SK-N-SH treated with all-trans-retinoic acid at 6 μM for 48 hours (cell line): ENCODE data around the gene PRPSAP2.

Experiments used
- ATAC-seq: fragments of 200-7000 bp; cut with Tn5 transposase; 3 replicates; pipeline ENCODE4 v1.9.1; 2020; ENCODE audit warnings: mild to moderate bottlenecking, moderate library complexity
- ARNTL ChIP-seq: fragments of 450-650 bp; formaldehyde crosslinking; IDR thresholded peaks from 2 replicates; pipeline ENCODE4 v1.5.0; 2020; ENCODE audit warnings: low read depth, mild to moderate bottlenecking, moderate library complexity, borderline replicate concordance
- BACH2 ChIP-seq: fragments of 250-450 bp; sonication (Bioruptor Pico); IDR thresholded peaks from 2 replicates; pipeline ENCODE4 v1.9.0; 2021; ENCODE audit warnings: mild to moderate bottlenecking, borderline replicate concordance
- CSDC2 ChIP-seq: fragments of 250-450 bp; sonication (Bioruptor Pico); IDR thresholded peaks from 2 replicates; pipeline ENCODE4 v1.5.0; 2020; ENCODE audit warnings: mild to moderate bottlenecking, moderate library complexity
- ESRRG ChIP-seq: fragments of 250-450 bp; sonication (Bioruptor Pico); IDR thresholded peaks from 2 replicates; pipeline ENCODE4 v1.6.1; 2021; ENCODE audit warnings: mild to moderate bottlenecking
- ISL1 ChIP-seq: fragments of 250-450 bp; sonication (Bioruptor Pico); IDR thresholded peaks from 2 replicates; pipeline ENCODE4 v2.1.2; 2022; ENCODE audit warnings: mild to moderate bottlenecking, moderate library complexity
- OSR1 ChIP-seq: fragments of 250-450 bp; sonication (Bioruptor Pico); IDR thresholded peaks from 2 replicates; pipeline ENCODE4 v1.8.0; 2022; ENCODE audit warnings: moderate library complexity, mild to moderate bottlenecking, inconsistent platforms
- RARB ChIP-seq: fragments of 250-450 bp; sonication (Bioruptor Pico); IDR thresholded peaks from 2 replicates; pipeline ENCODE4 v1.8.0; 2021; ENCODE audit warnings: mild to moderate bottlenecking, moderate library complexity
- SNAI2 ChIP-seq: fragments of 250-450 bp; sonication (Bioruptor Pico); IDR thresholded peaks from 2 replicates; pipeline ENCODE4 v1.5.0; 2020; ENCODE audit warnings: mild to moderate bottlenecking, moderate library complexity
- TCF4 ChIP-seq: fragments of 250-450 bp; sonication (Bioruptor Pico); IDR thresholded peaks from 2 replicates; pipeline ENCODE4 v1.8.0; 2021; ENCODE audit warnings: mild to moderate bottlenecking, moderate library complexity, borderline replicate concordance
- TOX ChIP-seq: fragments of 250-450 bp; sonication (Bioruptor Pico); IDR thresholded peaks from 2 replicates; pipeline ENCODE4 v1.8.0; 2021; ENCODE audit warnings: mild to moderate bottlenecking, moderate library complexity, borderline replicate concordance
- ZC3H10 ChIP-seq: fragments of 250-450 bp; sonication (Bioruptor Pico); IDR thresholded peaks from 2 replicates; pipeline ENCODE4 v1.5.1; 2021; ENCODE audit warnings: mild to moderate bottlenecking, moderate library complexity
- ZFP3 ChIP-seq: fragments of 250-450 bp; sonication (Bioruptor Pico); IDR thresholded peaks from 2 replicates; pipeline ENCODE4 v1.5.0; 2020; ENCODE audit warnings: mild to moderate bottlenecking, moderate library complexity
- ZFP30 ChIP-seq: fragments of 450-650 bp; formaldehyde crosslinking; IDR thresholded peaks from 2 replicates; pipeline ENCODE4 v1.5.0; 2022; ENCODE audit warnings: mild to moderate bottlenecking, moderate library complexity
- ZNF565 ChIP-seq: fragments of 450-650 bp; formaldehyde crosslinking; conservative IDR thresholded peaks from 2 replicates; pipeline ENCODE4 v1.5.0; 2020; ENCODE audit warnings: low read depth, mild to moderate bottlenecking, moderate library complexity
- ZNF70 ChIP-seq: fragments of 450-650 bp; formaldehyde crosslinking; IDR thresholded peaks from 2 replicates; pipeline ENCODE4 v1.5.0; 2020; ENCODE audit warnings: mild to moderate bottlenecking, moderate library complexity
- TF ChIP-seq, protein P1 (sequence below): fragments of 250-450 bp; sonication (Bioruptor Pico); IDR thresholded peaks from 2 replicates; pipeline ENCODE4 v1.5.1; 2020; ENCODE audit warnings: low read depth, mild to moderate bottlenecking, moderate library complexity
- TF ChIP-seq, protein P2 (sequence below): fragments of 250-450 bp; sonication (Bioruptor Pico); IDR thresholded peaks from 2 replicates; pipeline ENCODE4 v1.5.1; 2021; ENCODE audit warnings: mild to moderate bottlenecking, moderate library complexity
- TF ChIP-seq, protein P3 (sequence below): fragments of 250-450 bp; sonication (Bioruptor Pico); IDR thresholded peaks from 2 replicates; pipeline ENCODE4 v1.8.0; 2020; ENCODE audit warnings: mild to moderate bottlenecking, moderate library complexity, borderline replicate concordance
- TF ChIP-seq, protein P4 (sequence below): fragments of 250-450 bp; sonication (Bioruptor Pico); IDR thresholded peaks from 2 replicates; pipeline ENCODE4 v1.8.0; 2021; ENCODE audit warnings: low read depth, mild to moderate bottlenecking, moderate library complexity, borderline replicate concordance
- TF ChIP-seq, protein P5 (sequence below): fragments of 250-450 bp; sonication (Bioruptor Pico); IDR thresholded peaks from 2 replicates; pipeline ENCODE4 v1.5.0; 2020; ENCODE audit warnings: mild to moderate bottlenecking, moderate library complexity

The PRPSAP2 gene

DNA sequence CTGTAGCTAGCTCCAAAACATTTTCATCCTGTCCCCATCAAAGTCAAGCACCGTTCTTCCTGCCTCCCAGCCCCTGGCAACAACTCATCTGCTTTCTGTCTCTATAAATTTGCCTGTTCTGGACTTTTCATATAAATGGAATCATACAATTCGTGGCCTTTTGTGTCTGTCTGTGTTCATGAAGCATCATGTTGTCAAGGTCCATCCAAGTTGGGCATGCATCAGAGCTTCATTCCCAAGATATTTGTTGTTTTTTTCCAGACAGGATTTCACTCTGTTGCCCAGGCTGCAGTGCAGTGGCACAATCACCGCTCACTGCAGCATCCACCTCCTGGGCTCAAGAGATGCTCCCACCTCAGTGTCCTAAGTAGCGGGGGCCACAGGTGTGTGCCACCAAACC lies 99.9 kb downstream of the PRPSAP2 start:
- no peak for ATAC-seq
- TF ChIP-seq, protein P1, sequence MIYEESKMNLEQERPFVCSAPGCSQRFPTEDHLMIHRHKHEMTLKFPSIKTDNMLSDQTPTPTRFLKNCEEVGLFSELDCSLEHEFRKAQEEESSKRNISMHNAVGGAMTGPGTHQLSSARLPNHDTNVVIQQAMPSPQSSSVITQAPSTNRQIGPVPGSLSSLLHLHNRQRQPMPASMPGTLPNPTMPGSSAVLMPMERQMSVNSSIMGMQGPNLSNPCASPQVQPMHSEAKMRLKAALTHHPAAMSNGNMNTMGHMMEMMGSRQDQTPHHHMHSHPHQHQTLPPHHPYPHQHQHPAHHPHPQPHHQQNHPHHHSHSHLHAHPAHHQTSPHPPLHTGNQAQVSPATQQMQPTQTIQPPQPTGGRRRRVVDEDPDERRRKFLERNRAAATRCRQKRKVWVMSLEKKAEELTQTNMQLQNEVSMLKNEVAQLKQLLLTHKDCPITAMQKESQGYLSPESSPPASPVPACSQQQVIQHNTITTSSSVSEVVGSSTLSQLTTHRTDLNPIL (CRISPR knock-in tag), result no peak
- TF ChIP-seq ZFP3 (CRISPR knock-in tag), result no peak
- TF ChIP-seq RARB (CRISPR knock-in tag), result no peak
- TF ChIP-seq, all 23 proteins: peak for 0

DNA sequence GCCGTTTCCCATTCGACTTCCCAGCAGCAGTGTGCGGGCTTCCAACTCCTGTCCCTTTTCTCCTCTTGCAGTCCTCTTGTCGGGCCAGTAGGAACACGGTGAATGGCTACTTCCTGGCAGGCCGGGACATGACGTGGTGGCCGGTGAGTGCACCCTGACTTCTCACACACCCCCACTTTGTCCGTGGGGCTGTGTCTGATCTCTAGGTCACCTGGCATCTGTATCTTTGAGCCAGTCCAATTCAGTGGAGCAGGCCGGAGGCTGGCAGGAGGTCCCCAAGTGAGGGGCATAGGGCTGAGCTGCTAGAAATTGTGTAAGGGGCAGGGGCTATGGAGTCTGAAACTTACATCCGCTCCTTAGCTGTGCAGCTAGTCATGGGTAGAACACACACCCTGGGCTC lies 100.7 kb downstream of the PRPSAP2 start:
- ATAC-seq, result no peak
- TF ChIP-seq RARB (CRISPR knock-in tag), result no peak
- no peak for TF ChIP-seq ZFP30
- TF ChIP-seq BACH2 (CRISPR knock-in tag), result no peak
- TF ChIP-seq ZC3H10, result no peak
- TF ChIP-seq, protein P2, sequence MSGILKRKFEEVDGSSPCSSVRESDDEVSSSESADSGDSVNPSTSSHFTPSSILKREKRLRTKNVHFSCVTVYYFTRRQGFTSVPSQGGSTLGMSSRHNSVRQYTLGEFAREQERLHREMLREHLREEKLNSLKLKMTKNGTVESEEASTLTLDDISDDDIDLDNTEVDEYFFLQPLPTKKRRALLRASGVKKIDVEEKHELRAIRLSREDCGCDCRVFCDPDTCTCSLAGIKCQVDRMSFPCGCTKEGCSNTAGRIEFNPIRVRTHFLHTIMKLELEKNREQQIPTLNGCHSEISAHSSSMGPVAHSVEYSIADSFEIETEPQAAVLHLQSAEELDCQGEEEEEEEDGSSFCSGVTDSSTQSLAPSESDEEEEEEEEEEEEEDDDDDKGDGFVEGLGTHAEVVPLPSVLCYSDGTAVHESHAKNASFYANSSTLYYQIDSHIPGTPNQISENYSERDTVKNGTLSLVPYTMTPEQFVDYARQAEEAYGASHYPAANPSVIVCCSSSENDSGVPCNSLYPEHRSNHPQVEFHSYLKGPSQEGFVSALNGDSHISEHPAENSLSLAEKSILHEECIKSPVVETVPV, result no peak
- TF ChIP-seq TOX (CRISPR knock-in tag), result no peak
- TF ChIP-seq, protein P3, sequence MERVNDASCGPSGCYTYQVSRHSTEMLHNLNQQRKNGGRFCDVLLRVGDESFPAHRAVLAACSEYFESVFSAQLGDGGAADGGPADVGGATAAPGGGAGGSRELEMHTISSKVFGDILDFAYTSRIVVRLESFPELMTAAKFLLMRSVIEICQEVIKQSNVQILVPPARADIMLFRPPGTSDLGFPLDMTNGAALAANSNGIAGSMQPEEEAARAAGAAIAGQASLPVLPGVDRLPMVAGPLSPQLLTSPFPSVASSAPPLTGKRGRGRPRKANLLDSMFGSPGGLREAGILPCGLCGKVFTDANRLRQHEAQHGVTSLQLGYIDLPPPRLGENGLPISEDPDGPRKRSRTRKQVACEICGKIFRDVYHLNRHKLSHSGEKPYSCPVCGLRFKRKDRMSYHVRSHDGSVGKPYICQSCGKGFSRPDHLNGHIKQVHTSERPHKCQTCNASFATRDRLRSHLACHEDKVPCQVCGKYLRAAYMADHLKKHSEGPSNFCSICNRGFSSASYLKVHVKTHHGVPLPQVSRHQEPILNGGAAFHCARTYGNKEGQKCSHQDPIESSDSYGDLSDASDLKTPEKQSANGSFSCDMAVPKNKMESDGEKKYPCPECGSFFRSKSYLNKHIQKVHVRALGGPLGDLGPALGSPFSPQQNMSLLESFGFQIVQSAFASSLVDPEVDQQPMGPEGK (CRISPR knock-in tag), result no peak
- TF ChIP-seq, protein P4, sequence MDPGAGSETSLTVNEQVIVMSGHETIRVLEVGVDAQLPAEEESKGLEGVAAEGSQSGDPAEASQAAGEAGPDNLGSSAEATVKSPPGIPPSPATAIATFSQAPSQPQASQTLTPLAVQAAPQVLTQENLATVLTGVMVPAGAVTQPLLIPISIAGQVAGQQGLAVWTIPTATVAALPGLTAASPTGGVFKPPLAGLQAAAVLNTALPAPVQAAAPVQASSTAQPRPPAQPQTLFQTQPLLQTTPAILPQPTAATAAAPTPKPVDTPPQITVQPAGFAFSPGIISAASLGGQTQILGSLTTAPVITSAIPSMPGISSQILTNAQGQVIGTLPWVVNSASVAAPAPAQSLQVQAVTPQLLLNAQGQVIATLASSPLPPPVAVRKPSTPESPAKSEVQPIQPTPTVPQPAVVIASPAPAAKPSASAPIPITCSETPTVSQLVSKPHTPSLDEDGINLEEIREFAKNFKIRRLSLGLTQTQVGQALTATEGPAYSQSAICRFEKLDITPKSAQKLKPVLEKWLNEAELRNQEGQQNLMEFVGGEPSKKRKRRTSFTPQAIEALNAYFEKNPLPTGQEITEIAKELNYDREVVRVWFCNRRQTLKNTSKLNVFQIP (CRISPR knock-in tag), result no peak
- TF ChIP-seq TCF4, result no peak
- no peak for TF ChIP-seq ZNF565 (CRISPR knock-in tag)
- no peak for TF ChIP-seq CSDC2 (CRISPR knock-in tag)
- TF ChIP-seq, protein P1 (CRISPR knock-in tag), result no peak
- no peak for TF ChIP-seq ESRRG (CRISPR knock-in tag)
- TF ChIP-seq ZFP3 (CRISPR knock-in tag), result no peak

DNA sequence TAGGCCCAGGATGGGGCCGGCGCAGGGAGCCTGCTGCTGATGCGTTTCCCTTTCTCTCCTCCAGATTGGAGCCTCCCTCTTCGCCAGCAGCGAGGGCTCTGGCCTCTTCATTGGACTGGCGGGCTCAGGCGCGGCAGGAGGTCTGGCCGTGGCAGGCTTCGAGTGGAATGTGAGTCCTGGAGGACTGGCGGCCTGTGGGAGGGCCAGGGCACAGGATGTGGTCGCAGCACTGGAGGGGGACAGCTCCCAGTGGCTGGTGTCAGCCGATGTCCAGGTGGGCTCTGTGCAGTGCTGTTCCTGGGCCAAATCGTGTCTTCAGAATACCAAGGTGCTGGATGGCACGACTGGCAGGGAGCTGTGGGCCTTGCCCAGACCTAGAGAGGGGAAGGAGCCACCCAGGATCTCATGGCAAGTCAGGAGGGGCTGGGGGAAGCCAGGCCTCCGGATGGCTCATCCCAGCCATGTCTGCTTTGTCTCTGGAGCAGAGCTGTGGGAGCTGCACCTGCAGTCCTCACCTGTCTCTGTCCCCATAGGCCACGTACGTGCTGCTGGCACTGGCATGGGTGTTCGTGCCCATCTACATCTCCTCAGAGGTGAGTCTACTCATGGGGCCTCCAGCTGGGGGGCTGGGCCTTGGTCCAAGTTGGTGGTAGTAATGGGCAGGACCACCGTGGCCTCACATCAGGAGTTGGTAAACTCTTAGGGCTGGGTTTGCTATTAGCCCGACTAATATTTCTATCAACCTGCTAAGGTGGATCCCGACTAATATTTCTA lies 101.3 kb downstream of the PRPSAP2 start:
- ATAC-seq, result no peak
- no peak for TF ChIP-seq ZC3H10

DNA sequence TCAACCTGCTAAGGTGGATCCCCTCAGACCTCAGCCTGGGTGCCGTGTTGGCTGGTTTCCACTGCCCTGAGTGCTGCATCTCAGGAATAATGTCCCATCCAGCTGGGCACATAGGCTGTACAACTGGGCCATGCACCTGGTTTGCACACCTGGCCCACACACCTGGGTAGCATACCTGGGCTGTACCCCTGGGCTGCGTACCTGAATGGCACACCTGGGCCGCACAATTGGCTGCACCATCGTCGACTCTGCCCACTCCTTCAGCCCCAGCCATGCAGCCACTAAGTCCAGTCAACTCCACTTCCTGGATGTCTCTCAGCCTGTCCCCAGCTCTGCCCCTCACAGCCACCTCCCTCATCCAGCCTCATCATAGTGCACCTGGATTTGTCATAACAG lies 101.9 kb downstream of the PRPSAP2 start:
- ATAC-seq, result no peak
- no peak for TF ChIP-seq ZNF70 (CRISPR knock-in tag)

DNA sequence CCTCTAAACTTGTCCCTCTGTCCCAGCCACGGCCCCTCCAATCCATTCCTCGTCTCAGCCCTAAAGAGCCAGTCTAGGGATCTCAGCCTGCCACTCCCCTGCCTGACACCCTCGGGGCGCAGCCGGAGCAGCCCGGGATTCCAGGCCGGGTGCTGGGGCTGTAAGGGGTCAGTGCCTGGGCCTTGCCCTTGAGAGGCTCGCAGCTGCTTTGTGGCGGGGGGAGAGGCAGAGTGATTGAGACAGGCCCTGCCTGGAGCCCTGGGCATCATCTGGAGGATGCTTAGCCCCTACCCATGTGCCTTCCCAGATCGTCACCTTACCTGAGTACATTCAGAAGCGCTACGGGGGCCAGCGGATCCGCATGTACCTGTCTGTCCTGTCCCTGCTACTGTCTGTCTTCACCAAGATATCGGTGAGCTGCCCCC lies 102.3 kb downstream of the PRPSAP2 start:
- ATAC-seq, result no peak
- TF ChIP-seq BACH2 (CRISPR knock-in tag) (no peak), ARNTL (CRISPR knock-in tag) (no peak), ZC3H10 (no peak), TCF4 (no peak), OSR1 (CRISPR knock-in tag) (no peak), CSDC2 (CRISPR knock-in tag) (no peak), RARB (CRISPR knock-in tag) (no peak), ZNF565 (CRISPR knock-in tag) (no peak), SNAI2 (CRISPR knock-in tag) (no peak), ISL1 (CRISPR knock-in tag) (no peak), ZFP30 (no peak)
- TF ChIP-seq, protein P3 (CRISPR knock-in tag), result no peak
- TF ChIP-seq, protein P5, sequence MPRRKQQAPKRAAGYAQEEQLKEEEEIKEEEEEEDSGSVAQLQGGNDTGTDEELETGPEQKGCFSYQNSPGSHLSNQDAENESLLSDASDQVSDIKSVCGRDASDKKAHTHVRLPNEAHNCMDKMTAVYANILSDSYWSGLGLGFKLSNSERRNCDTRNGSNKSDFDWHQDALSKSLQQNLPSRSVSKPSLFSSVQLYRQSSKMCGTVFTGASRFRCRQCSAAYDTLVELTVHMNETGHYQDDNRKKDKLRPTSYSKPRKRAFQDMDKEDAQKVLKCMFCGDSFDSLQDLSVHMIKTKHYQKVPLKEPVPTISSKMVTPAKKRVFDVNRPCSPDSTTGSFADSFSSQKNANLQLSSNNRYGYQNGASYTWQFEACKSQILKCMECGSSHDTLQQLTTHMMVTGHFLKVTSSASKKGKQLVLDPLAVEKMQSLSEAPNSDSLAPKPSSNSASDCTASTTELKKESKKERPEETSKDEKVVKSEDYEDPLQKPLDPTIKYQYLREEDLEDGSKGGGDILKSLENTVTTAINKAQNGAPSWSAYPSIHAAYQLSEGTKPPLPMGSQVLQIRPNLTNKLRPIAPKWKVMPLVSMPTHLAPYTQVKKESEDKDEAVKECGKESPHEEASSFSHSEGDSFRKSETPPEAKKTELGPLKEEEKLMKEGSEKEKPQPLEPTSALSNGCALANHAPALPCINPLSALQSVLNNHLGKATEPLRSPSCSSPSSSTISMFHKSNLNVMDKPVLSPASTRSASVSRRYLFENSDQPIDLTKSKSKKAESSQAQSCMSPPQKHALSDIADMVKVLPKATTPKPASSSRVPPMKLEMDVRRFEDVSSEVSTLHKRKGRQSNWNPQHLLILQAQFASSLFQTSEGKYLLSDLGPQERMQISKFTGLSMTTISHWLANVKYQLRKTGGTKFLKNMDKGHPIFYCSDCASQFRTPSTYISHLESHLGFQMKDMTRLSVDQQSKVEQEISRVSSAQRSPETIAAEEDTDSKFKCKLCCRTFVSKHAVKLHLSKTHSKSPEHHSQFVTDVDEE (CRISPR knock-in tag), result no peak
